GM15510 (cell line): Measurements from ENCODE around the gene GNAQ.

ENCODE experiments used
- POLR2A ChIP-seq: IDR thresholded peaks from 3 replicates; pipeline ENCODE4 v1.6.1; 2011; ENCODE audit warnings: borderline replicate concordance; ENCODE audit not compliant: insufficient read length; ENCODE audit errors: extremely low read depth

GNAQ gene

DNA sequence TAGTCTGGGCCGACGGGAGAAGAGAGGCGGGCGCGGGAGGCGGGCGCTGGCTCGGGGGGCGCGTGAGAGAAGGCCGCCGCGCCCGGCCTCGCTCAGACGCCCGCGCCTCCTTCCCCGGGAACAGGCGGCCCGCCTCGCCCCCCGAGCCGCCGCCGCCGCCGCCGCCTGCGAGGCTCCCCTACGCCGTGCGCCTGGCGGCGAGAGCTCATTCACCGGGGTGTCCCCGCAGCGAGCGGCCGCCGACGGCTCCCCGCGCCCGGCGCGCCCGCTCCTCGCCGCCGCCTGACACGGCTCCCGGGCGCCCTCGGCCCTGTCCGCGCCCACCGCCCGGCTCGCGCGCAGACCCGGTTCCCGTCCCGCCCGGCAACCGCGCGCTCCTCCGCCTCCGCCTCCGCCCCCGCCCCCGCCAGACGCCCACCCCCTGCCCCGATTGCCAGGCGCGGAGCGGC is at the start of gene GNAQ:
TSS of gene GNAQ (minus strand) at position 368 of the 449 bp plus-strand sequence. CDS start 576 bp downstream, outside the sequence.
- no peak for TF ChIP-seq POLR2A

DNA sequence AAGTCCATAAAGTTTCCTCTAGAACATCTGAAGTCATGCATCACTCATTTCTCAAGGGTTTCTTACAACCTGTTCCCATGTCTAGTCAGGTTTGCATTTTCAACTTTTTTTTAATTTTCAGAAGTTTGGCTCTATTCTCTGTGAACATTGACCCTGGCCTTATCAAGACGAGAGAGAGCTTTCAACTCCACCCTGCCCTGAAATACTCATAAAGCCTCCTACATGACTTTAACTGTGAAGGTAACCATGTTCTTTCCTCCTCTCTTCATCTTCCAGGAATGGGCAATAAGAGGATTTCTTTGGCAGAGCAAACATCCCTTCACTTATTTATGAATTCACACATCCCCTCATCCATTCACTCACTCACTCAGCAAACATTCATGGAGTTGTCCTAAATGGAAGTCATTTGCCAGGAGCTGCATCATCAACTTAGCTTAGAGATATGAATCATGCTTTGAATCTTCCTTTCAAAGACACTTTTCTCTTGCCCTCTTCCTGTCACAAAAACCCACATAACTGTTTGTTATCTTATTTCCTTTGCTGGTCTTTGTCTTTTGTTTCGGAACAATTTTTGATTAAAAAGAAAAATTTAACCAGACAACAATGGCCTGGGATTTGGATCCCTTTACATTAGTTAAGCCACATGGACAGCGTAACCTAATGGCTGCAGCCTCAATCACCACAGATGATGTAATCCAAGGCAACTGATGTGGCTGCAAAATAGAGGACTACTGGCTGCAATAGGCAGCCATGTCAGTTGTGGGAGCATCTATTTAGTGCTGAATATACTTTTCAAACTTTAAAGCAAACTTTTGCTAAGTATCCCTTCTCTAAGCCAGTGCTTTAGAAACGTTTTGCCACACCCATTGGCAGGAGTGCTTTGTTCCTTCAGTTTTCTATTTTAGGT is 43.0 kb upstream of the GNAQ start:
- no peak for TF ChIP-seq POLR2A

DNA sequence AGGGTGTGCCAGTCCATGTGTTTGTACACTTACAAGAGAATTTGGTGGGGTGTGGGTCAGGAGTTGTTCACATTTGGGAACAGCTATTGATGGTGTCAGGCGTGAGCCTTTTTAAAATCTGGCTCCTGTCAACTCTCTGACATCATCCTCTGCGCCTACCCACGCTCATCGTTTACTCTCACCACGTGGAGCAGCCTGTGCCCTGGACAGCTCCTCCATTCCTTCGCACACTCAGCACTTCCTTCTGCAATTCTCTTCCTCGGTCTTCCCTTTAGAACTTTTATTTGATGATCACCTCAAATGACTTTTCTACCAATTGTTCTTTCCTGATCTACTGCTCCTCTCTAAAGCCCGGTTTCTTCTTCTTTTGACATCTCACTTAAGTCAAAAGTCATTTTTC is 42.1 kb upstream of the GNAQ start:
- TF ChIP-seq POLR2A = no peak

DNA sequence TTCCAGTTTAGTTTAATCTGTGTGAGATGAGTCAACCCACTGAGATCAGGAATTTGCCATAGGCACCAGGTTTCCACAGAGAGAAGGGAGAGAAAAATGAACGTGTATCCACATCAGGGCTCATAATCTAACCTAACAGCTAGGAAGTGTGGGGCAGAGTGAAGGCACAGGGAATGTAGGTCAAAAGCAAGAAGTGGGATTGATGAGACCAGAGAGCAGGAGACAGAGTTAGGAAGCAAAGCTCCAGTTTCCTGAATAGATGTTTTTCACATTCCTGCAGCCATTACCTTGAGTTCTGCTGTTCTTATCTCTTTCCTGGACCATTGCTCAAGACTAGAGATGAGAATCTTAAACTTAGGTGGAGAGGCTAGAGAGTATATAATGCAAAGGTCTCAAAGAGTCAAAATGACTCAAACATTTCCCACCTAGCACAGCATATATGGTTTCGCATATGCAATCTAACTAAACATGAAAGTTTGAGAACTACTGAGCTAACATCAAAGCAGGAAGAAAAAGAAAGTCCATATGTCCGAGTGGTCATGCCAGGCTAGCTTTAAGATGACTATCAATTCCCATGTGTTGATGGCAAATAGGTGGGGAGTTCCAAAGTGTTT is 41.1 kb upstream of the GNAQ start:
- no peak for TF ChIP-seq POLR2A

DNA sequence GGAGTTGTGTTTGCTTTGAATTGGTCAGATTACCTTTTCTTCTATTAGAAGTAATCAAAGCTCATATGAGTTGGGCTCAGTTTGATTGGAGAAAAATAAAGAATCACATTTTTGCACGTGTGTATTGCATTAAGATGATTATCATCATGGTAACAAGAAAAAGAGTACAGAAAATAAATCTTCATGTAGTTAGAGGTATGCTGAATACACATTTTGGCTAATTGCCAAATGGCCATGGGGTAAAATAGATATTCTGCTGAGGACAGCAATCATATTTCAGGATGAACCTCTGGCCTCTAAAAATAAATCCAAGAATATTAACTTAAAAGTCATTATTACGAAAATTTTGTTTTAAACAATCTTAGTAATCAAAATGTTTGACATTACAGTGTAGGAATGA is 38.9 kb upstream of the GNAQ start:
- TF ChIP-seq POLR2A = no peak

DNA sequence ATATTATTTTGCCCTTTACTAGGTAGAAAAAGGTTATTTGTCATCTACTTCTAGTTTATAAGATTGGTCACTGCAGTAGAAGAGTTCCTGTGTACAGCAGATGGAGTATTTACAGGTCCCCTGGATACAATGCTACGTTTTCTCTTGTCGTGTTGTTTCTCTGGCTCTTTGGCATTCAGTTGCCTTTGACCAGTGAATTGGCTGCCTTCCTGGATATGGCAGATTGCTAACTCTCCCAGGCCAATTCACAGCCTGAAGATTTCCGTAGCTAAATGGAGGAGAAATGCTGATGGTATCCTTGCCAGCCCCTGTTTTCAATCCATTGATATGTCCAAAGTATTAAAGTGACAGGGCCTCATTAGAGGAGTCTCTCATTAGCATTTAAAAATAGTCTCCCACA is 32.5 kb upstream of the GNAQ start:
- TF ChIP-seq POLR2A = no peak

DNA sequence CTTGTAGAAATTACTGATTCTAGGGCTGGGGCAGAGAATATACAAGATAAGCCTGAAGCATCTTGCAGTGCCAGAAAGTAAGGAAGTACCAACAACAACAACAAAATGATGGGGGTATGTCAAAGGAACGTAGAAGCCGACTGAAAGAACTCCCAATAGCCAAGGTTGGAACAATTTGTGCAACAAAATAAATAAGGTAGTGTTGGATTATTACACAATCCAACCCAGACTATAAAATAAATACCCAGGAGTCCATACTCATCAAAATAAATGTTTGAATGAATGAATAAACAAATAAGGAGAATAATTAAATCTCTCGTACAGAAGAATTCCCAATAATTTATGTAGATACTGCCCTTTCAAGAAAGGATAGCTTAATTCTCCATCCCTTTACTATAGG is 31.1 kb upstream of the GNAQ start:
- TF ChIP-seq POLR2A = no peak

DNA sequence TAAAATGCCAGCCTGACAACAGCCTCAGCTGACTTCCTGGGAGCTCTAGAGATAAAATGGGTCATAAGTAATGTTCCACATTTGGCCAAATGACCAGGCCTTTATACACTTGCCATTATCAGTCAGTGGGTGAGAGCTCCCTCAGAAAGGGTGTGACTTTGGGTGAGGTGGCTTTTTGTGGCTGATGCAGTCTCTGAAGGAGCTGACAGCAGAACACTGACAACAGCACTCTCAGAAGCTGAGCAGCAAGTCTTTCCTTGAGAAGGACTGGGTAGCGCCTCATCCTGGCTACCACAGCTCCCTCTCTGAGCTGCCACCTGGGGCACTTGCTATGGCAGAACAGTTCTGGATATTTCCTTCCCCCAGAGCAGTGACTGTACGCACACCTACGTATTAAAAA is 22.0 kb upstream of the GNAQ start:
- no peak for TF ChIP-seq POLR2A

DNA sequence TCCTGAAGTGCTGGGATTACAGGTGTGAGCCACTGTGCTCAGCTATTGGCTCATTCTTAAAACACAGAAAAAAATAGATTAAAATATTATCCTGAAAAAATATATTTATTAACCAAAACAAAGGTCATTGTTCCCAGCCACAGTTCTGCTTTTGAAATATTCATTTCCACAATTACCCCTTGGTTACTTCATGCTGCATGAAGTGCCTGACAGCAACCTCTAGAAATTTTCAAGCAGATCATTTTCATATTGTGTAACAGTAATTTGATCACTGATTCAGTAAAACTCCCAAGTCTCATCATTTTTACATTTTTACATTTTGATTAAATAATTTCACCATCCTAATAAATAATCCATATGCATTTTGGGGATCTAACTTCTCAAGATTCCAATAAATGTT is 18.8 kb upstream of the GNAQ start:
- no peak for TF ChIP-seq POLR2A

DNA sequence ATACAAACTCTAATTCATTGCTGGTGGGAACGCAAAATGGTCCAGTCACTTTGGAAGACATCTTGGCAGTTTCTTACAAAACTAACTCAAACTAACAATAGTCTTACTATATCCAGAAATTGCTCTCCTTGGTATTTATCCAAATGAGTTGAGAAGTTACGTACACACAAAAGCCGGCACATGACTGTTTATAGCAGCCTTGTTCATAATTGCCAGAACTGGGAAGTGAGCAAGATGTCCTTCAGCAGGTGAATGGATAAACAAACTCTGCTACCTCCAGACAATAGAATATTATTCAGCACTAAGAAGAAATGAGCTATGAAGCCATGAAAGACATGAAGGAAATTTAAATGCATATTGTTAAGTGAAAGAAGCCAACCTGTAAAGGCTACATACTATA is 17.9 kb upstream of the GNAQ start:
- no peak for TF ChIP-seq POLR2A

DNA sequence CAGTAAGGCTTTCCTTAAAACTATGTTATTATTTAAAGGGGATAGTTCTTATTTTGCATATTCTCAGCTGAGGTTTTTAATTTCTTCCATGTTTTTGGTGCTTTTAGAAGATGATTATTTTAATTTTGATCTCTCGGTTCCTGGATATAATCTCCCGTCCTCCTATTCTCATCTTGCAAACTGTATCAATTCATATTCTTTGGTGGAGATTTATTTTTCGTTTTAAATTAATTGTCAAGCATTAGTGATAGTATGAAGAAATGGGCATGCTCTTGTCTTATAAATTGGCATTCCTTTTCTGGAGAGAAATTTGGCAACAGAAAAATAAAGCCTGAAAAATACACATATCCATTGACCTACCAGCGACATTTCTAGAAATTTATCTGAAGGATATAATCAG is 15.5 kb upstream of the GNAQ start:
- TF ChIP-seq POLR2A = no peak

DNA sequence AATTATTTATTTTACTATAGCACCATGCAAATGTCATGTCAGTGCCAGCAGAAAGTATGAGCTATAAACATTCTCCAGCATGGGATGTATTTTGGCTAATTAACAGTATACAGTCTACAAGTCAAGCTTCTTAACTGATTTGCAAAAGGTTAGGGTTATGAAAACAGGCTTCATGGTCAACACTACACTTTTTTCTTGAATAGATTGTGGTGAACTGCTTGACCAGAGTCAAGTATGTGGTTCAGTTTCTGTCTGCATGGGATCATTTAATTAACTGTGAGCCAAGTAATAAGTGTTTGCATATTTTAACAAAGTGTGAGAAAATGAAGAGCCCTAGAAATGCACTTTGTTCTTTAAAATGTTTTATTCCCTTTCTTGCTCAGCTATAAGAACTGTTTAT is 14.5 kb upstream of the GNAQ start:
- TF ChIP-seq POLR2A = no peak

DNA sequence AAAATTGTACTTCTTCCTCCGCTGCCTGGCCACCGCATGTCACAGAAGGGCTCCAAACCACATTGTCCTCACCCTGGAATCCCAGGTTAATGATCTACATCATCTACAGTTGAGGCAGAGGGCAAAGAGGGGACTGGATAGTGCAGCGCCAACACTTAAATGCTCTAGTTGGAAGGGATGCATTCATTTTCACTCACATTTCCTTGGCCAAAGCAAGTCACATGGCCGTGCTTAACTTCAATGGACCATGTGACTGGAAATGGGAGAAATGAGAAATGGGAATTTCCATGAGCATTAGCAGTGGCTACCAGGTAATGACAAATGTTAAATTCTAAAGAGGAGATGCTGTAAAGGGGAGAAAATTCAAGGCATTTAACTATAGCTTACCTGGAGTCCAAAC is 13.3 kb upstream of the GNAQ start:
- TF ChIP-seq POLR2A = no peak

DNA sequence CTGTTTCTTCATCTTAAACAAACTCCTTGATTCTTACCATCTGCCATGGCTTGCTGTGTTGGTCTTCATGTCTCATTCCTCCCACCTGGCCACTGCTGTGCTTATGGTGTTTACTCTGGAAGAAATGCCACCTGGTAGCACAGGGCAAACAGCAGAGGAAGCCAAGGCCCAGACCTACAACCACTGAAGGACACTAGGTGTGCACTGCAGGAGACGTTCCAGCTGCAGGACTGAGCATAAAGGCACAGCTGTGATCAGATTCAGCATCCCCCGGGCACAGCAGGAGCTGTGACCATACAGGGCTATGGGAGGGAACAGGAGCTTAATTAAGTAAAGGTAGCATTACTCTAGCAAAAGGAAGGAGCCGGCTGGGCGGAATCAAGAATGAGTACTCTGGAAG is 12.6 kb upstream of the GNAQ start:
- TF ChIP-seq POLR2A = no peak

DNA sequence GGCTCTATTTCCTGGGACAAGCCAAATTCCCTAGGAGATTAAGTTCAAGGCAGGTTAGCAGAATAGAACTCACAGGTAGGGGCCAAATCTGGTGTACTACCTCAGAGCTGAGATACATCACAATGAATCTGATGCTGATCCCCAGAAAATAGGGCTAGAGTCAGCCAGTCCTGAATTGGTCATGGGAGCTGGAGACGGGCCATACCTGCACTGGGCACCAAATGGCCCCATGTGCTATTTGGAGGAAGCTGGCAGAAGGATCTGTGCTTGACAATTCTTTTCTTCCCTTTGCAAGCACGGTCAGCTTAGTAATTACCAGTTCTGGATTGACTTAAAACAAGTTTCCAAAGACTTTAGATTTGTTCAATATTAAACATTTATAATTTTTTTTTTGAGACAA is 10.4 kb upstream of the GNAQ start:
- TF ChIP-seq POLR2A = no peak

DNA sequence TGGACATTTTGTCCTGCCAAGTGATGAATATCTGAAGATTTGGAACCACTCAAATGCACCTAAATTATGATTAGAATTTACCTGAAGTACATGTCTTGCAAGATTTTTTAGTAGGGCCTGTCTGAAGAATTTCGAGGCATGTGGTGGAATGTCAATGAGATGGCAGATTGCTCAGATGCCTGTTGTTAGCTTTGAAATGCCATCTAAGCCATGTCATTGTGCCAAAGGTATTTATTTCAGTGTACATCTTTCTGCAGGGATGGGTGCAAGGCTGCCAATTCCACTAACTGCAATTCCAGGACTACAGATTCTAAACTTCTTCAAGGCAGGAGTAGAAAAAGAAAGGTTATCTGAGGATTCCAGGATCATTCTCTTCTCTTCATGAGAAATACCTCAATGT is 9.1 kb upstream of the GNAQ start:
- no peak for TF ChIP-seq POLR2A
